Limb (tissue), 2 donors: Measurements from ENCODE around the gene HOXD10.
A peak's percentile ranks its signal among the peaks of the same experiment; 100 is the strongest.

Experiments used
- DNase-seq, 2 donors: peaks; one replicate each; pipeline ENCODE4 v3.0.0-alpha.2; 2016; ENCODE audit errors: extremely low spot score in 2 of 2

The HOXD10 gene

DNA sequence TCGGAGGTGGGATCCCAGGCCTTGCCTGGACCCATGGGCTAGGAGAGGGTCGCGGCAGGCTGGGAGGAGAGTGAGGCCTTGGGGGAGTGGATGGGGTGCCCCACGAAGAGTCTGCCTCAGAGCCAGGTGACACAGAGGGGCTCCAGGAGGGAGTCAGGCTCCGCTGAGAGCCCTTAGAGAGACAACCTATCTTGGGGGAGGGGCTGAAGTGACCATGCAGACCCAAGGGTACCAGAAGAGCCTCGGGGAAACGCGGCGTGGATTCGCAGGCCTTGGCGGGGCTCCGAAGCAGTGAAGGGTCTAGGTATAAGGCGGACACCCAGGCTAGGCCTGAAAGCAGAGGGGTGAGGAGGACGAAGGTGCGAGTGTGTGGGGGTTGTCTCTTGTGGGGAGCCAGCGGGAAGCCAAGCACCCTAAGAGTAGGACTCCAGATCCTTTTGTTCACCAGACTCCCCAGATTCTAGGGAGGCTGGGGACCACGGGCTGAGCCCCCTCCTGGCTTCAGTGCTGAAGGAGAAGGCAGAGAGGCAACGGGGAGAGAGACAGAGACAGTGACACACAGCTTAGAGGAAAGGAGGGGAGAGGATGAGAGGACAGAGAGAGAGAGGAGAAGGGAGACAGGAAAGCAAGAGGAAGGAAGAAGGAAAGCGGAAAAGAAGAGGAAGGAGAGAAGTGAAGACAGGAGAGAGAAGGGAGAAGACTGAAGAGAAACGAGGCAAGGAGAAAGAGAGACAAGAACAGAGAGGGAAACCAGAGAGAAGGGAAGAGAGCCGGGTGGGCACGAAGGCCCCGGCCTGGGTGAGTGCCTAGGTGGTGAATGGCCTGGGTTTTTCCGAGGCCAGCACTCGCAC is 10.6 kb upstream of the HOXD10 start:
- no peak for DNase-seq

DNA sequence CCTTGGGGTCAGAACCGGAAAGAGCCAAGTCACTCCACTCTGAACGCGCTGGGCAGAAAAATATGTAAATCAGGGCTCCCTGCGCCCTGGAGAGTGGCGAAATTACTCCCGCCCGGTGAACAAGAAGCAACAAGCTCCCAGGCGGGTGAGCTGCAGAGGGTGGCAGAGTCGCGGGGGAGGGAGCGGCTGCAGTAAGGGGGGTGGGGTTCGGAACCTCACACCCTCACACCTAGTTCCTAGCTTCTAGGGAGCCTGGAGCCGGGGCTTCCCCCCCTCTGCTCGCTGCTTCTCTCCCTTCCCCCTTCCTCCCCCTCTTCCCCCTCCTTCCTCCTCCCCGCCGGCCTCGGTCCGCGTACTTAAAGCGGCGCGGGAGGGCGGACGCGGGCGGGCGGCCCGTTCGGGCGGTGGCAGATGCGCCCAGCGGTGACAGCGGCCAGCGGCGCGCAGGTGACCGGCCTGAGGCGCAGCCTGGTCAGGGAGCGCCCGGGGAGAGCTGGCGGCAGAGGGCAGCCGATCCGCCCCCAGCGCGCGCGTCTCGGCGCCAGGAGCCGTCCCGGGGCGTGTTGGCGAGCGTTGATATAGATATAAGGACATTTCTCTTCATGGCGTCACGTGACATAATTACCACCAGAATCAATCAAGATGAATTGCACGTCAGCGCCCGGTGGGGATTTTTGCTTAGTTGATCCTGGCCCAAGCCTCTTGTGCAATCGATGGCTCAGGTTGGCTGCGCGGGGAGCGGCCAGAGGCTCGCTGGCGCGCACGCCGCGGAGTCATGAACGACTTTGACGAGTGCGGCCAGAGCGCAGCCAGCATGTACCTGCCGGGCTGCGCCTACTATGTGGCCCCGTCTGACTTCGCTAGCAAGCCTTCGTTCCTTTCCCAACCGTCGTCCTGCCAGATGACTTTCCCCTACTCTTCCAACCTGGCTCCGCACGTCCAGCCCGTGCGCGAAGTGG is 9.7 kb upstream of the HOXD10 start, which contains the start of gene HOXD11:
HOXD11 (plus strand) TSS at position 700 of the 959 bp plus-strand sequence; CDS start at position 776, 76 bp downstream.
- DNase-seq: no peak

DNA sequence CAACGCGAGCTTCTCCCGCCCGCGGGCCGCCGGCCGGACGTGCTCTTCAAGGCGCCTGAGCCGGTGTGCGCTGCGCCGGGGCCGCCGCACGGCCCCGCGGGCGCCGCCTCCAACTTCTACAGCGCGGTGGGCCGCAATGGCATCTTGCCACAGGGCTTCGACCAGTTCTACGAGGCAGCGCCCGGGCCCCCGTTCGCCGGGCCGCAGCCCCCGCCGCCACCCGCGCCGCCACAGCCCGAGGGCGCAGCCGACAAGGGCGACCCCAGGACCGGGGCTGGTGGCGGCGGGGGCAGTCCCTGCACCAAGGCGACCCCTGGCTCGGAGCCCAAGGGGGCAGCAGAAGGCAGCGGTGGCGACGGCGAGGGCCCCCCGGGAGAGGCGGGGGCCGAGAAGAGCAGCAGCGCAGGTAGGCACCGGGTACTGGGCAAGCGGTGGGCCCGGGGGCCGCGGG is 8.8 kb upstream of the HOXD10 start:
- DNase-seq: no peak

DNA sequence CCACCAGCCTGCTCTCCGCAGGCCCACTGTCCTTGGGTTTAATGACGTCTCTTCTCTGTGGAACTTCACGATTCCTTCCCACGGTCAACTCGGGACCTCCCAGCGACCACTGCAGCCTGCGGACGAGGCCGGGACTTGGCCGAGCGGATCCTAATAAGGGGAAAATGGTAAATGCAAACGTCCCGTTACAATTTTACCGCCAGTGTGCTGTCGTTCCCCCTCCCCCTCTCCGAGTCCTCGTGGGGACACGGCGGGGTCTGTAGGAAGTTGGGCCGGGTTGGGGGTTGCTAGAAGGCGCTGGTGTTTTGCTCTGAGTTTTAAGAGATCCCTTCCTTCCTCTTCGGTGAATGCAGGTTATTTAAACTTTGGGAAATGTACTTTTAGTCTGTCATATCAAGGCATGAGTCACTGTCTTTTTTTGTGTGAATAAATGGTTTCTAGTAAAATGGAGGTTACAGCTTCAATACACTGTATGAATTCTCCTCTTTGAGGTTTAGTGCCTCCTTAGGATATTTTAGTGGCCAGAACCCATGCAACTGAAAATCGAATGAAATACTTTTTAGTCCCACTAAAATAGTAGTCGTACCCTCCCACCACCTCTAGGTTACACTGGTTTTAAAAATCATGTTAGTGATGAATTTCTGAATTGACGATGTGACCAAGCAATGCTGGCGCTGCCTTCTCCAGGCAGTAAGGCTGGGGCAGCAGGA is 7.2 kb upstream of the HOXD10 start:
- no peak for DNase-seq

DNA sequence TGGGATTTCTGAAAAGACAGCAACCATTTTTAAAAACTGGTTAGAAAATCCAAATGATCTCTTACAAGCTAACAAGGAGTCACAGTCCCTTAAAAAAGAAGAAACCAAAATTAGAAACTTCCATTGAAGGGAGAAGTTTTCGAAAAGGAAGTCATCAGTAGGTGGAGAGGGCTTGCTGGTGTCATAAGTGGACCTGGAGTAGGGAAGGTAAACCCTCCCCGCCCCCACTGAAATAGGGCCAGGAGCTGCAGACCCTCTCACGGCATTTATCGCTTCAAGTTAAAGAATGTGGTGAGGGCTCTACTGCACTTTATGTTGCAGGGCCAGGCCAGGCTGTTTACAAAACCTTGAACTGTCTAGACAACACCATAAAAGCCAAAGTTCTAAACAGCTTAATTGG is 6.6 kb upstream of the HOXD10 start:
- no peak for DNase-seq

DNA sequence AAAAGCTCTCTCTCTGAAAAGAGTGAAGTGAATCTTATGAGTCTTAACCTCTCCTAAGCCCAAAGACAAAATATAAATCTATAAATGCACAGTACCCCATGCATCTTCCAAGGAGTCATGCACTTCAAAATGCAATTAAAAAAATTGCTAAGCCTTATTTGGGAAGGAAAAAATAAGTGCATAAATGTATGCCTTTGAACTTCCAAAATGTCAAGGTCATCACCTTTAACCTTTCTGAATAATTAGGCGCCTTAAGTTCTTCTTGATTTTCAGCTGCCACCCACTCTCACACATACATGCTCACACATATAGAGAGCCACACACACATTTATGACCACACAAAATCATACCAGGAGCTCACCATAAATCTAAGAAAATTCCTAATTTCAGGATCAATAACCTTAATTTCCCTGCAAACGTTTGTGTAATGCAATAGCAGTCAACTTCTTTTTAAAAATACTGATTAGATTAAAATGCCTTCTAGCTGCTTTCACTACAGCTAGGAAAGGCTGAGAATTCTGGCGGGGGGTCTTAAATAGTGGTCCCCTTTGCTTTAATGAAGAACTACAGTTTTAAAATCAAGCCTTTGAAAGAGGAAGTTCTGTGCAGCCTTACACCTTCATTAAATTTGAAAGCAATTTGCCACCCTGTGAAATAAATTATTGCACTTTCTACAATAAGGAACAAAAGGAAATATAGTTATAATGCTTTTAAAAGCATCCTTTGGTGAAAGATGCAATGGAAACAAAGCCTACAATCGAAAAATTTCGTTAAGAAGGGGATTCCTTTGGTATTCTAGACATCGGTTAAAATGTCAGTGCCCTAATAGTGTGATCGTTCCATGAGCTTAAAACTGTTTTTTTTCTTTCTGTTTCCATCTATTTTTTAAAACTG is 5.9 kb upstream of the HOXD10 start:
- DNase-seq: no peak

DNA sequence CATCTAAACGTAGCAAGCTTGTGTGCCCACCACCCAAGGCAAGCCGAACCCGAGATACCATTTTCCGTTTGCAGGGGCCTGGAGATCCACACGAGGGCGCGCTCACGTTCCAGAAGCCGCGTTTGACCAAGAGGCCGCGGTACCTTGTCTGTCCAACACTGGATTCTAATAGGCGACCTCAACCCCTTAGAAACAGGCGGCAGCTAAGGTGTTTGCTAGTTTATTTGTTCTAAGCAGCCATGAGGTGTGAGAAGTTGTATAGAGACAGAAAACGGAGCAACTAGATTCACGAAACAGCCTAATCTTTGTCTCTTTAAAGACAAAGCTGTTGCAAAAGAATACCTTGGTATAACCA is 5.3 kb upstream of the HOXD10 start:
- peak in 1 of 2 donors; percentile 88 for DNase-seq

DNA sequence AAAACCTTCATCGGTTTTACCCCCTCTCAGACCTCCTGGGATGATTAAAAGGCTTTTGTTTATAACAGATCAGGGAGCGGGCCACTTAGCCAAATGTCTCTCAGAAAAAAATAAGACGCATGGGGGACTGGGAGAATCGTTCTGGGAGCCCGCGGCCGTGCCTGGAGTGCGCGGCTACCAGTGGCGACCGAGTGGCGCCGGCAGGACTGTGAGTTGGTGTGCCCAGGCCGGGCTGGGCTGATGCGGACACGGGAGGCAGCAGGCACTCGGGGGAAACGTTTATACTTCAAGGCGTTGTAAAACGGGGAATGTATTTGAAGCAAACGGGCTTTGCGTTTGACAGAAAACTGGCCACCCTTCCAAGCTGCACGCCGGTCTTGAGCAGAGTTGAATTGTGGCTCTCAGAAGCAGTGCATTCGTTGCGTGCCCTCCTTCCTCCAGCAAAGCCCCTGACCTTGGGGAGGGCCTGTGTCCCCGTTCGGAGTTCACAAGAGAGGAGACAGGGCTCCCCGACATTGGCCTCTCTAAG is 4.7 kb upstream of the HOXD10 start:
- no peak for DNase-seq

DNA sequence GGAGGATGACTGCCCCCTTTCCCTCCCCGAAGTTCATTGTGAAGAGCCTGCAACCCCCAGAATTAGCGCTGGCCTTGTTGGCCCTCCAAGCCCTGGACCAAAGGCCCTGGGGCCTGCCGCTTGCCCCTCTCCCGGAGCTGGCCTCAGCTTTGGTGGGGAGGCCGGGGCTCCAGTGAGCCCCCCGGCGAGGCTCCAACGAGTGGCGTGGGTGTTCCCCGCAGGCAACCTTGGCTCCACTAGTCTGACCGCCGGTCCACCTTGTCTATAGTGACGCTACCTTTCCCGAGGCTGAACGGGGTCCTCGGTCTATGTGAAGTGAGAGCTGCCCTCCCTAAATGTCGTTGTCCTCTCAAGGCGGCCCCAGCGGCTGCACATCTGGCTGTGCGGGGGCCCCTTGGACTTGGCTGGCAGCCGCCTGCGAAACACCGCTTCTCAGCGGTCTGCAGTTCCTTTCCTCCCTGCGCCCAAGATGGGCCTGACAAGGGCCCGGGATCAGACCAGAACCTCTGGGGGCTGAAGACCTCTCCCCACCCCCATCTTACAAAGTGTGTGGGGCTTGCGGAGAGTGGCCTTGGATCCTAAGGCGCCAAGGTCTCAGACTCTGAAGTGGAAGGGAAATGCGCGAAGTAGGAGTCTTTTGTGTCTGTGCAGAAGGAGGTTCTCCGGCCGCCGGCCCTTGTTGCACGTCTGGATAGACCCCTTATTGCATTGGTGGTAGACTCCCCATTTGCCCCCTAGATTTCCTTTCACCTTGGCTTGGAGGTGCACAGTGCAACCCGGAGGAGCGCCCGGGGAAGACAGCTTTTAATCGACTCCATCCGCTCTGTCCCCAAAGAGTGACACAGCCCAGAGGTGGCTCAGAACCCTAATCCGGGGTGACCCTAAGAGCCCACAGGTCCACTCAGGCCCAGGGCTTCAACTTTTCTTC is 3.9 kb upstream of the HOXD10 start:
- DNase-seq: no peak

DNA sequence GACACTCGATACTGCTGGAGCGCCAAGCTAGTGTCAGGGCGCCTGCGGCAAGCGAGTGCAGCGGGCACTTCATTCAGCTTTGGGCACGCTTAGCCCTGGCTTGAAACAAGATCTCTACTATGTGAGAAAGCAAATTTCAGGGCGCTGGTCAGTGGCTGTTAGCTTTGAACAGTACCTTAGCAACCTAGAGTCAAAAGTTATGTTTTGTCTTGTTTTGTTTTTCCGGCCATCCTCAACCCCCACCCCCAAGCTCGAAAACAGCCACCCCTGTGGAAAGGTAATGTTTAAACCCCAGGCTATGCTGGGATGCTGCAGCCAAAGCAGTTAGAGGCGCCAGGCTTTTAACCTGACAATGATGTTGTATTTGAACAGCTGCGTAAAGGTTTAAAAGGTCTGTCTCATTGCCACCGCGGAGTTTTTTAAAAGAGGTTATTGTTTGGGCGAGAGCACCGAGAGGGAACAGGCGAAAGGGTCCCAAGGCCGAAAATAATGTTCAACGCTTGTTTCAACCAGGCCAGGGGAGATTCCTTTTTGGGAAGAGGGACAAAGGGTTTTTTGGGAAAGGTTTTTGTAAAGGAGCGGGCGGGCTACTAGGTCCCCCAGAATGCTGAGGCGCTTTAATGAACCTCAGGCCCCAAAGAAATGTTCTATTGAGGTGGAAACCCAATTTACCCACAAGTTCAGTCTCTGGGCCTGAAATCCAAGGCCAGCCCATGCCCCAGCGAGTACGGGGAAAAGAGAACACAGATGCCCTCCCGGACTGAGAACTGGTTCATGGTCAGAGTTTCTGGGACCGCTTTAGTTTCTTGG is 2.3 kb upstream of the HOXD10 start:
- no peak for DNase-seq

DNA sequence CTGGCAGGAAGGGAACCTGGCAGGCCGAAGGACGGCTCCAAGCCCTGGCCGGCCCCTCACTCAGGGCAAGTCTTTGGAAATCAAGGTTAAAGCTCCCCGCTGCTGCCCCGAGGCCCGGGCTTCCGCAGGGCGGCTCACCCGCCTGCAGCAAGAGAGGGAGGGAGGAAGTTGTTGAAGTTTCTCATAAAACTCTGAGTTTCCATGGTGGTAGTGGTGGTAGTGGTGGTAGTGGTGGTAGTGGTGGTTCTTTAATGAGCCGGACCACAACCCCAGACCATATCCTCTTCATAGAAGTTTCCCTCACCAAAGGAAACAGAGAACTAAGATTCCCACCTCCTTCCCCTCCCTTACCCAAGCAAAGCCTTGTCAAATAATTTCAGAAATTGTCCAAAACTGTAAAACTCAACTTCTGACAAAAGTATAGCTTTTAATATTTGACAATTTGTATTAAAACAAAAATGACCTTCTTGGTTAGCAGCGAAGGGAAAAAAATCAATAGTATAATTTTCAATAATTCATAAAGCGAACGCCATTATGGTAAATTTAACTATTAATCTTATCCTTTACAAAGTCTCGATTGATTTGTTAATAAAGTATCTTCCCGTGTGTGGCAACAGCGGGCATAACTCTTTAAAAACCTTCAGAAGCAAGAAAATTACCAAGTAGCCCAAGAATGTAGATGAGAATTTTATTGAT is 1.5 kb upstream of the HOXD10 start:
- DNase-seq: no peak

DNA sequence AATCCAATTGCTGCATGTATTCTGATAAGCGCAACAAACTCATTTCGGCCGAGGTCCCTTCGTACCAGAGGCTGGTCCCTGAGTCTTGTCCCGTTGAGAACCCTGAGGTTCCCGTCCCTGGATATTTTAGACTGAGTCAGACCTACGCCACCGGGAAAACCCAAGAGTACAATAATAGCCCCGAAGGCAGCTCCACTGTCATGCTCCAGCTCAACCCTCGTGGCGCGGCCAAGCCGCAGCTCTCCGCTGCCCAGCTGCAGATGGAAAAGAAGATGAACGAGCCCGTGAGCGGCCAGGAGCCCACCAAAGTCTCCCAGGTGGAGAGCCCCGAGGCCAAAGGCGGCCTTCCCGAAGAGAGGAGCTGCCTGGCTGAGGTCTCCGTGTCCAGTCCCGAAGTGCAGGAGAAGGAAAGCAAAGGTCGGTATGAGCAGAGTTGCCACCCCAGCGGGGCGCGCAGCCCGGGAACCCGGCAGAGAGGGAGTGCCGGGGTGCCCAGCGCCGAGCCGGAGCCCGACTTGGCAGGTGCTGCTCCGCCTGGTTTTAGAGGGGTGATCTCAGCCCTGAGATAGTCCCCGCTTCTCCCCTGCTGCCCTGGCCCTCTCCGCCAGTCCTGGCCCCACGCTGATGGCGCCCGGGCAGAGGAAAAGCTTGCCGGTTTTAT is 714 bp downstream of the HOXD10 start:
- DNase-seq: peak in 1 of 2 donors; percentile 43

DNA sequence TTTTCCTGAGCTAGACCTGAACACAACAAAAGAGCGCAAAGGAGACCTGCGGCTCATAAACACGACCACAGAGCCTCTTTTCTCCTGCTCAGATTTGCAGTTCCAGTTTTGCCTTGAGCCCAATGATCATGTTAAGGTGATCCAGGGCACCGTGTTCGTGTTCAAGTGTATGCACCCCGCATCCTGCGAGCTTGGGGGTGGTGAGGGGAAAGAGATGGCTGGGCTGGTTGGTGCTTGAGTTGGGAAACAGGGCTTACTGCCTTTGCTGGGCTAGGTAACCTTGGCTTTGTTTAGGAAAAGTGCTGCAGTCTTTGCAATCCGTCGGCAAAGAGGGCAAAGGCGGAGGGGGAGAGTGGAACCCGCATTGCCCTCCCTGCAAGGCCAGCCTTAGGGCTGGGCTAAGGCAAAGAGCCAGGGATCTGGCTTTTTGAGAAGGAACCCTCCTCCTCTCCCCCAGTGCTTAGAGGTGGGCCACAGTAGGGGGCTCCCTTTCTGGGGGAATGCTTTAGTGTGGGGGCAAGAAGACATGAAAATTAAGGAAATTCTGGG is 1.3 kb downstream of the HOXD10 start:
- no peak for DNase-seq

DNA sequence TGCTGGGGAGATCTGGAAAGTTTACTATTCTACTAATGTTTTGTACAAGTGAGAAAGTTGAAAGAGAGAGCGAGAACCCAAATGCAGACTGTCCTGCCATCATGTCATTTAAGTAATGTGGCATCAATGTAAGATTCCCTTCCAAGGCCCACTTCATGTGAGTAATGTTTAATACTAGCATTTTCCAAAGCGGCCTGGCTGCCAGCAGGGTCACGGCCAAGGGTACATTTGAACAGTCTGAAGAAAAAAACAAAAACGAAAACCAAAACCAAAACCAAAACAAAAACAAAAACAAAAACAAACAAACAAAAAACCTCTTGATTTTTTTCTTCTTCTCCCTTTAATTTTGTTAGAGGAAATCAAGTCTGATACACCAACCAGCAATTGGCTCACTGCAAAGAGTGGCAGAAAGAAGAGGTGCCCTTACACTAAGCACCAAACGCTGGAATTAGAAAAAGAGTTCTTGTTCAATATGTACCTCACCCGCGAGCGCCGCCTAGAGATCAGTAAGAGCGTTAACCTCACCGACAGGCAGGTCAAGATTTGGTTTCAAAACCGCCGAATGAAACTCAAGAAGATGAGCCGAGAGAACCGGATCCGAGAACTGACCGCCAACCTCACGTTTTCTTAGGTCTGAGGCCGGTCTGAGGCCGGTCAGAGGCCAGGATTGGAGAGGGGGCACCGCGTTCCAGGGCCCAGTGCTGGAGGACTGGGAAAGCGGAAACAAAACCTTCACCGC is 2.2 kb downstream of the HOXD10 start:
- DNase-seq: peak in 1 of 2 donors; percentile 69

DNA sequence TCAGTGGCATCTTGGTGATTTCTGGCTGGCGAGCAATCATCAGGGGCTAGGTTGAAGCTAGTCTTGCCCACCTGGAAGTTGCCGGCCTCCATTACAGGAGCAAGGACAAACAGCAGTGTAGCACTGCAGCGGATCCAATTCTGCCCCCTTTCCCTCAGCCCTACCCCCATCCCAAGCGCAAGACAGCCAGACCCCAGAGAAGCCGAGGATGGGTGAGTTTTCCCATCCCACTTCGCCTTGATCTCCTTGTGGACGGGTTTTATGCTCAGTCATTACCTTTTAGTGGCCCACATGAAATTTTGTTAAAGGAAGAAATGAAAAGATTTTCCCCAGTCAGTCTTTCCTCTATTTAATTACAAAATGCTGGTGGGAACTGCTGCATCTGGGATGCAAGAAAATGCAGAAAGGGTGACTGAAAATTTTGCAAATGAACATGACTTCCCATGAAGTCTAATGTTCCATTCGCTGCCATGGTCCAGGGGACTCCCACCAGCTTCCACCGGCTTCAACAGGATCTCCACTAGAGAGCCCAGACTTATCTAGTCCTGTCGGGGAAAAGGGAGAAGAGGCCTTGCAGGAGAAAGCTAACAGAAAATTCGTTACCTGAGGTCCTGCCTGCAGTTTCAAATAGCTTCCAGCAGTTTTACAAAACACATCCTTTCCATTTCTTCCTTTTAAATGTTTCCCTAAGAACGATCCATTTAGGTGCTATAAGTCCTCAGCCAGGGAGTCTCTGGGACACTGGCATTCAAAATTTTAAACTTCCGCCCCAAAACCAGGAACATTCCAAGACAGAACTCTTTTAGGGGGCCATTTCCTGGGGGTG is 4.0 kb downstream of the HOXD10 start:
- peak in 1 of 2 donors; percentile 47 for DNase-seq
